Effector memory CD4-positive, alpha-beta T cell (primary cell): Measurements from ENCODE around the gene MEFV.

Experiments used
- DNase-seq, 3 donors: peaks; one replicate each; pipeline ENCODE4 v3.0.0-alpha.2; 2020
- H3K27ac ChIP-seq: 2 replicates; pipeline ENCODE4 v1.7.0; 2013; ENCODE audit warnings: mild to moderate bottlenecking, low read length, moderate library complexity; ENCODE audit not compliant: insufficient read depth, poor library complexity, severe bottlenecking
- H3K27me3 ChIP-seq: replicated peaks from 2 replicates; pipeline ENCODE4 v1.7.0; 2013; ENCODE audit warnings: mild to moderate bottlenecking, low read length; ENCODE audit not compliant: insufficient read depth, control insufficient read depth, poor library complexity, severe bottlenecking
- H3K36me3 ChIP-seq: 2 replicates; pipeline ENCODE4 v1.7.0; 2013; ENCODE audit warnings: mild to moderate bottlenecking, low read length, moderate library complexity; ENCODE audit not compliant: control insufficient read depth, insufficient read depth
- H3K4me1 ChIP-seq: 2 replicates; pipeline ENCODE4 v1.7.0; 2013; ENCODE audit warnings: low read length, mild to moderate bottlenecking; ENCODE audit not compliant: control insufficient read depth, insufficient read depth, poor library complexity, severe bottlenecking
- H3K4me3 ChIP-seq: 2 replicates; pipeline ENCODE4 v1.7.0; 2013; ENCODE audit warnings: low read length, low read depth, mild to moderate bottlenecking; ENCODE audit not compliant: insufficient read depth, poor library complexity, severe bottlenecking
- H3K9me3 ChIP-seq: 2 replicates; pipeline ENCODE4 v1.7.0; 2013; ENCODE audit warnings: mild to moderate bottlenecking, low read length, moderate library complexity; ENCODE audit not compliant: control insufficient read depth
- total RNA-seq, 3 donors: gene quantifications; one replicate each; lab custom pipeline; 2026; lab: John Stamatoyannopoulos, UW

The MEFV gene, protein sequence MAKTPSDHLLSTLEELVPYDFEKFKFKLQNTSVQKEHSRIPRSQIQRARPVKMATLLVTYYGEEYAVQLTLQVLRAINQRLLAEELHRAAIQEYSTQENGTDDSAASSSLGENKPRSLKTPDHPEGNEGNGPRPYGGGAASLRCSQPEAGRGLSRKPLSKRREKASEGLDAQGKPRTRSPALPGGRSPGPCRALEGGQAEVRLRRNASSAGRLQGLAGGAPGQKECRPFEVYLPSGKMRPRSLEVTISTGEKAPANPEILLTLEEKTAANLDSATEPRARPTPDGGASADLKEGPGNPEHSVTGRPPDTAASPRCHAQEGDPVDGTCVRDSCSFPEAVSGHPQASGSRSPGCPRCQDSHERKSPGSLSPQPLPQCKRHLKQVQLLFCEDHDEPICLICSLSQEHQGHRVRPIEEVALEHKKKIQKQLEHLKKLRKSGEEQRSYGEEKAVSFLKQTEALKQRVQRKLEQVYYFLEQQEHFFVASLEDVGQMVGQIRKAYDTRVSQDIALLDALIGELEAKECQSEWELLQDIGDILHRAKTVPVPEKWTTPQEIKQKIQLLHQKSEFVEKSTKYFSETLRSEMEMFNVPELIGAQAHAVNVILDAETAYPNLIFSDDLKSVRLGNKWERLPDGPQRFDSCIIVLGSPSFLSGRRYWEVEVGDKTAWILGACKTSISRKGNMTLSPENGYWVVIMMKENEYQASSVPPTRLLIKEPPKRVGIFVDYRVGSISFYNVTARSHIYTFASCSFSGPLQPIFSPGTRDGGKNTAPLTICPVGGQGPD
- total RNA-seq, result 0 to 2.1 (median 1.7) reads per million in 3 donors

DNA sequence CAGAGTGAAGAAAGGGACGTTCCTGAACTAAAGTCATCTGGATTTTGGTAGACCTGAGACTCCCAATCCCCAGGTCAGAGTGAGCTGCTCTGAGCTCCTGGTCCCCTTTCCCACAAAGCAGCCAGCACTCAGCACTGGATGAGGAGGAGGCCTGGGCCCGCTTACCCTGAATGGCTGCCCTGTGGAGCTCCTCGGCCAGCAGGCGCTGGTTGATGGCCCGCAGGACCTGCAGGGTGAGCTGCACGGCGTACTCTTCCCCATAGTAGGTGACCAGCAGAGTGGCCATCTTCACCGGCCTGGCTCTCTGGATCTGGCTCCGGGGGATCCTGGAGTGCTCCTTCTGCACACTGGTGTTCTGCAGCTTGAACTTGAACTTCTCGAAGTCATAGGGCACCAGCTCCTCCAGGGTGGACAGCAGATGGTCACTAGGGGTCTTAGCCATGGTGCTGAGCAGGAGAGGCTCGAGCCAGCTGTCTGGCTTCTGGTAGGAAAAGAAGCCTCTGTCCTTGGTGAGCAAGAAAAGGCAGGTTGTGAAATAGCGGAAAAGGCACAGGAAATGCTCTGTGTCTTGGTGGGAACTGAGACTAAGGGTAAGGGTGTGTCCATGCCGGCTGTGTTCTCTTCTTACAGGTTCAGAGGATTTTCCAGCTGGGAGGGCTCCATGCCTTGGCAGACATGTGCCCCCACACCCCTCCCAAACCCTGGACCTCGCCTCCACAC is at the start of gene MEFV:
Gene MEFV (minus strand): TSS at position 488 of the 720 bp plus-strand sequence. CDS start 46 bp downstream, at position 442.
- H3K4me3 ChIP-seq, result no peak within 1 kb of the TSS
- H3K27me3 ChIP-seq, result no peaks in the 10 kb centered on the region
- H3K36me3 ChIP-seq, result no peaks in the 10 kb centered on the region
- no peaks in the 10 kb centered on the region for H3K4me1 ChIP-seq
- H3K9me3 ChIP-seq, result no peaks in the 10 kb centered on the region
- no peak within 1 kb of the TSS for H3K27ac ChIP-seq
- no peak for DNase-seq

DNA sequence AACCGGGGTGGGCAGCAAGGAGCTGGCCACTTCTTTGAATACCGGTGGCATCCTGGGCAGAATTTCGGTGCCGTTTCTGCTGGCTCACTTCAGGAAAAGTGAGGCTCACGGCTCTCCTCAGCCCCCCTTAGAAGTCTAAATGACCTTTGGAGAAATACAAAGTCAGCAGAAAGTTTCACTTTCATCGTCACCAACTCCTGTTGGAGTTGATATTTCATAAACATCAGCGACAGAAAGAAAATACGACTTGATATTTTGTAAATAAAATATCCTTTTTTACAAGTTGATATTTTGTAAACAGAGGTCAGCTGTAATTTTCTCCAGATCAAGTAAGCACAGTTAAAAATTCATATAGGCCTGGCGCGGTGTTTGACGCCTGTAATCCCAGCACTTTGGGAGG is 49.6 kb upstream of the MEFV start:
- H3K36me3 ChIP-seq, result peaks cover 19% of the 10 kb centered on the region
- H3K4me3 ChIP-seq, result peak overlapping the region; percentile 92
- H3K27ac ChIP-seq, result peak overlapping the region; percentile 78
- H3K27me3 ChIP-seq, result no peaks in the 10 kb centered on the region
- peaks cover 16% of the 10 kb centered on the region for H3K9me3 ChIP-seq
- DNase-seq, result no peak
- peaks cover 4% of the 10 kb centered on the region for H3K4me1 ChIP-seq

DNA sequence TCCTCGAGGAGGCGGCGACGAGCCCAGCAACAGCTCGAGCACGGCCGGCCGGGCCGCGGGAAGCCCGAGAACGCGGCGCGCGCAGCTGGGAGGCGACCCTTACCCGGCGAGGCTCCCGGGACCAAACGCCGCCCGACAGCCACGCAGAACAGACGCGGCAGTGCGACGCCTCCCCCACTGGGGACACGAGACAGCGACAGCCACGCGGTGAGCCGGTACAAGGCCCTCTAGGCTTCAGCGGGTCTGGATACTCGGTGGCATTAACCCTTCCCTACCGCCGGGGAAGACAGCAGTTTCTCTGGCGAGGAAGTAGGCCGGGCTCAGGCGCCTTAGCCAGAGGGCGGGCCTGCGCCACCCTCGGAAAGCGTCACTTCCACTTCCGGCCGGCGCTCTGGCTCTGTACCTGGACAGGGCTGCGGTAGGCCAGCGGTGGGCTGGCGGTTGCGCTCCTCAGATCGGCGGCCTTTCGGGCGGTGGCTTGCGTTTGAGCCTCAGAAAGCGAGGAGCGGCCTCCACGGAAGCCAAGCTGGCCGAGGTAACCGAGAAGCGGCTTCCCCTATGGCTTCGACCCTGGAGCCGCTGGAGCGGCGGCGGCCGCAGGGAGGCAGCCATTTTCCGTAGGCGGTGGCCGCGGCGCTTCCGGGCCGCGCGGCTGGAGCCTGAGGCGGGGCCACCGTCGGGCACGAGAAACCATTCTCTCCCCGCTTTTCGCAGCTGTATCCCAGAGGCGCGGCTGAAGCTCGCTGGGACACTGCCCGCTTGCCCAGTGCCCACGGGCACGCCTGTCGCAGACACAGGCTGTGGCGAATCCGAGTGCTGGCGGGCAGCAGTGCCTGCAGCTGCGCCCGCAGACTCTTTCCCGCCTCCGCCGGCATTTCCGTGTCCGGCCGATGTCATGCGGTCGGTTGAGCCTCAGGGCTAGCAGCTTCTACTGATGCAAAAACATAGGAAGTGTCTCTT is 49.0 kb upstream of the MEFV start, which contains the start of the genes TIGD7 and ZNF75A:
Gene TIGD7 (minus strand): TSS at position 322 of the 960 bp plus-strand sequence. CDS start 4,816 bp downstream, outside the sequence.
Gene ZNF75A (plus strand): TSS at position 389 of the 960 bp plus-strand sequence. CDS start 2,932 bp downstream, outside the sequence.
- Histone ChIP-seq H3K4me3 (peak within 1 kb of the TSS; percentile 92), H3K9me3 (peaks cover 16% of the 10 kb centered on the region), H3K27me3 (no peaks in the 10 kb centered on the region), H3K27ac (peak within 1 kb of the TSS; percentile 78), H3K4me1 (peaks cover 4% of the 10 kb centered on the region), H3K36me3 (peaks cover 15% of the 10 kb centered on the region)
- DNase-seq, result peak; percentile 66 to 81 (median 75)

DNA sequence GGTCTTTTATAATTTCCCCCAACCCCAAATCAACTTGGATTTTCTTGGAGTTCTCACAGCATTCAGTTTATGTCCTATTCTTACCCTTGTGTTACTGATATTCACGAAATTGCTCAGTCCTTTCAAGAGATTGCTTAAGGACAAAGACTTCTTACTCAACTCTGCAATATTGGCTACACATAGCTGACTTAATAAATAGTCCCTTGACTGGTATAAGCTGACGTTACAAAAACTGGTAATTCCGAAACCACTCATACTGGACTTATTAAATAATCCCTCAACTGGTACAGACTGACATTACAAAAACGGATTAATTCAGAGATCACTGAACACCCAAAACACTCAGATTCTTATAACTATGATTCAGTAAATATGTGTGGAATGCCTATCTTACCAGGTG is 47.9 kb upstream of the MEFV start:
- Histone ChIP-seq H3K9me3 (peaks cover 11% of the 10 kb centered on the region), H3K4me3 (no peak overlapping the region)
- no peak for DNase-seq

DNA sequence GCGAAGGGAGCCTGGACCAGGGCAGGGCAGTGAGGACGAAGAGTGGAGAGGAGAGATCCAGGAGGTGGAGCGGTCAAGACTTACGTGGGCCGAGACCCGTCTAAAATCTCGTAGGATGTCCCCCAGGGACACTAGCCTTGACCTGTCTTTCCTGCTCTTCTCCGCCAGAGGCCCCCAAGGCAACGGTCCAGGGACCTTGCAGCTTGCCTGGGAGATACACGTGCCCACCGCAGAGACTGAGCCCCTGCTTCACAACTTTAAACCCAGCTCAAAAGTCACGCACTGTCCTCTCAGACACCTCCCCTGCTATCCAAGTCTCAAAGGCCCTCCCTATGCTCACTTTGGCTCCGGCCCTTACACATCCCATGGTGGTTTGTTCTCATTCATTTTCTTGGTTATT is 39.4 kb upstream of the MEFV start:
- Histone ChIP-seq H3K9me3 (peaks cover 37% of the 10 kb centered on the region), H3K4me1 (no peaks in the 10 kb centered on the region), H3K4me3 (no peak overlapping the region), H3K27me3 (no peaks in the 10 kb centered on the region), H3K27ac (no peak overlapping the region), H3K36me3 (peaks cover 26% of the 10 kb centered on the region)
- no peak for DNase-seq

More for the DNA sequence above, 47.9 kb upstream of the MEFV start:
- no peak overlapping the region for H3K27ac ChIP-seq
- H3K27me3 ChIP-seq, result no peaks in the 10 kb centered on the region
- H3K4me1 ChIP-seq, result peaks cover 4% of the 10 kb centered on the region
- peaks cover 15% of the 10 kb centered on the region for H3K36me3 ChIP-seq

DNA sequence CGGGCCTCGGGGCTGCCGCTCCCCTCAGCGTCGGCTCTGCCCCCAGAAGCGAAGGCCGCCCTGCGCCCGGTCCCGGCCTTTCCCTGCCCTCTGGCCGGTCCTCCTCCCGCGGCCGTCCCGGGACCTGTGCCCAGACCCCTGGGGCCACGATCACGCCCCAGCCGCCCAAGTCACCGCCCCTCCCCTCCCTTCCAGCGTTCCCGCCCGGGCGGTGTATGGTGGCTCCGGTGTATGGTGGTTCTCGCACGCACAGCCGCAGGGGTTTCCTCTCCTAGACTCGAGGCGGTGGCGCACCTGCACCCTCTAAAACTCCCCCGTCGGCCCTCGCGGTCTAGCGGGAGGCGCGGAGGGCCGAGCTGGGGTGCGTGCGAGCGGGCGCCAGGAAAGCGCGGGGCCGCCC is 38.8 kb upstream of the MEFV start:
- H3K36me3 ChIP-seq, result peaks cover 31% of the 10 kb centered on the region
- no peak overlapping the region for H3K27ac ChIP-seq
- H3K9me3 ChIP-seq, result peaks cover 43% of the 10 kb centered on the region
- H3K27me3 ChIP-seq, result no peaks in the 10 kb centered on the region
- no peak for DNase-seq
- H3K4me3 ChIP-seq, result no peak overlapping the region
- no peaks in the 10 kb centered on the region for H3K4me1 ChIP-seq

DNA sequence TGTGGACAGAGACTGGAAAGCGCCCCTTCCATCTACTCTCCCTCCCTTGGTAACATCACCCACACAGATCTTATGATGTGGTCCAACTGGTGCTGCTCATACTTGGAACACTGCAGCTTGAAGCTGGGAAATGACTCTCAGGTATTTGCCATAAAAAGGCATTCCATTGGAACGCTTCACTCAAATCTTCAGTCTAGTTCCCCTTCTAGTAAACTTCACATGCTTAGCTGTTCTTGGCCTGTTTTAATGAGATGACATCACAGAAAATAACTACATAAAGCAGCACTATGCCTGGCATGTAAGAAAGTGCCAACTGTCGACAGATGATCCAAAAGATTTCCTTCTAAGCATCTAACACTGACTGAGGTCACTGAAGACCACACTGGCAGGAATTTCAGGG is 36.2 kb upstream of the MEFV start:
- H3K27ac ChIP-seq, result no peak overlapping the region
- DNase-seq, result no peak
- H3K9me3 ChIP-seq, result peaks cover 50% of the 10 kb centered on the region

DNA sequence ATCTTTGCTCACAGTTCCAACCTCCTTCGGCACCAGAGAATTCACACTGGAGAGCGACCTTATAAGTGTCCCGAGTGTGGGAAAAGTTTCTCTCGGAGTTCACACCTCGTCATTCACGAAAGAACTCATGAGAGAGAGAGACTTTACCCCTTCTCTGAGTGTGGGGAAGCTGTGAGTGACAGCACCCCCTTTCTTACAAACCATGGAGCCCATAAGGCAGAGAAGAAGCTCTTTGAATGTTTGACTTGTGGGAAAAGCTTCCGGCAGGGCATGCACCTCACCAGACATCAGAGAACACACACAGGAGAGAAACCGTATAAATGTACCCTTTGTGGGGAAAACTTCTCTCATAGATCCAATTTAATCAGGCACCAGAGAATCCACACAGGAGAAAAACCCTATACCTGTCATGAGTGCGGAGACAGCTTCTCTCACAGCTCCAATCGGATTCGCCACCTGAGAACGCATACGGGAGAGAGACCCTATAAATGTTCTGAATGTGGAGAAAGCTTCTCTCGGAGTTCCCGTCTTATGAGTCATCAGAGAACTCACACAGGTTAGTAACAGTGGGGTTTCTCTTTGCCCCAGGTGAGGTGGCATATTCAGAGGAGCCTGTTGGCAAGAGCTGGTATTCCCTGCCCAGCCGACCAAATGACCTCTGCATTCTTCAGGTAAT is 33.7 kb upstream of the MEFV start:
- H3K4me1 ChIP-seq, result peaks cover 4% of the 10 kb centered on the region
- H3K27ac ChIP-seq, result no peak overlapping the region
- no peak for DNase-seq
- H3K9me3 ChIP-seq, result peaks cover 50% of the 10 kb centered on the region
- H3K27me3 ChIP-seq, result no peaks in the 10 kb centered on the region
- H3K4me3 ChIP-seq, result peak overlapping the region; percentile 14
- H3K36me3 ChIP-seq, result peaks cover 73% of the 10 kb centered on the region

More for the DNA sequence above, 36.2 kb upstream of the MEFV start:
- H3K36me3 ChIP-seq, result peaks cover 53% of the 10 kb centered on the region
- H3K4me1 ChIP-seq, result no peaks in the 10 kb centered on the region
- no peaks in the 10 kb centered on the region for H3K27me3 ChIP-seq
- no peak overlapping the region for H3K4me3 ChIP-seq
